ENCODE measurements around the gene ENPP3. TPM values are rescaled to one million over a fixed set of nuclear protein-coding genes. Genes with fewer than 3 reads are reported as not detected.

The ENPP3 gene
- total and polyA plus RNA-seq, 2 of the 13 experiments (the other 11 are each of a cell fraction or from before 2014, with no cell fraction given), result 40.0 to 75.4 TPM

DNA sequence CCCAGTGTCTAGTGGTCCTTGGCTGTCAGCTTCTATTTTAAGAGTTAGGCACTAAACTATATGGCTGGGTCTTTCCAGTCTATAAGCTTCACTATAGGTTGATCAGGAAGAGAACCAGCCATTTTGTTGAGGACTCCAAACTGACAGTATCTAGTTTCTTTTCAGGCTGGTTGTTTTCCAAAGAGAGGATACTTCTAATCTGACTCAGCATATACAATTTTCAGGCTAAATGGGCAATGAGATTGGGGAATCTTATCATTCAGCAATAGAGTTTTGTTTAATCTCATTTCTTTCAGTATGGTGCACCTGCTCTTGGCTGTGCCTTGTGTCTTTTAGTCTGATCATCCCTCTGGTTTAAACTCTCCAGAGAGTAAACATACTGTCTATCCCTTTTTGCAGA is 94.1 kb downstream of the ENPP3 start:
- H3K9me3 ChIP-seq (ENCODE audit: low read length), result peaks cover 7% of the 10 kb centered on the region
- in situ Hi-C loops (cut with HindIII; ENCODE audit: extremely low pct_ligation_motif_present, low pct_unique_long_range_greater_than_20kb) (no loop called here), intact Hi-C loops (cut with micrococcal nuclease; ENCODE audit: unreplicated experiment) (no loop called here)
- DNase-seq (ENCODE audit: low spot score), result no peak
- no peak for FAIRE-seq
- ATAC-seq, result no peak
- peaks cover 28% of the 10 kb centered on the region for H3K4me1 ChIP-seq (ENCODE audit: insufficient read depth, low read length)
- ChIA-PET CTCF (ENCODE audit: low intra/inter-chr PET ratio, low total read pairs) (no interaction called here), POLR2A (no interaction called here)
- H3K79me2 ChIP-seq (ENCODE audit: insufficient read depth, low read length), result no peaks in the 10 kb centered on the region
- no TSS peak for BruUV-seq (replicated peaks)
- no peak overlapping the region for H3K9ac ChIP-seq (ENCODE audit: insufficient read depth, low read depth, low read length)
- H3K36me3 ChIP-seq (replicated peaks in 1 of 2; ENCODE audit: control insufficient read depth in 1 of 2, insufficient read depth in 2 of 2, low read length in 2 of 2), result peaks cover 5 to 58% of the 10 kb centered on the region in 2 experiments
- no peaks in the 10 kb centered on the region for H3K27me3 ChIP-seq (ENCODE audit: control insufficient read depth in 1 of 2, insufficient read depth in 2 of 2, low read length in 2 of 2)
- H3K4me3 ChIP-seq (replicated peaks in 1 of 3; ENCODE audit: insufficient read depth in 1 of 3, low read depth in 2 of 3, low read length in 3 of 3), result no peak overlapping the region
- no peak overlapping the region for H2AFZ ChIP-seq (ENCODE audit: low read length)
- no peak overlapping the region for H3K4me2 ChIP-seq (ENCODE audit: low read depth, low read length)
- no peak overlapping the region for H3K27ac ChIP-seq (ENCODE audit: extremely low read length, insufficient read depth, low read length)
- H4K20me1 ChIP-seq (ENCODE audit: insufficient read depth, low read length), result no peaks in the 10 kb centered on the region
- TF ChIP-seq EZH2 (conservative IDR thresholded peaks at IDR 0.05; ENCODE audit: low read depth, low read length) (no peak), GATA4 (IDR thresholded peaks at IDR 0.05; ENCODE audit: borderline replicate concordance, low read depth) (no peak), MAFK (conservative IDR thresholded peaks at IDR 0.05 in 1 of 2, IDR thresholded peaks at IDR 0.05 in 1 of 2; ENCODE audit: low read length in 2 of 2) (peak; percentile 24 to 65; a peak in 3 of 4 replicates), TSC22D2 (CRISPR knock-in tag; IDR thresholded peaks at IDR 0.05; ENCODE audit: borderline replicate concordance) (no peak), ZGPAT (CRISPR knock-in tag; IDR thresholded peaks at IDR 0.05) (no peak)
- TF ChIP-seq, protein P1, sequence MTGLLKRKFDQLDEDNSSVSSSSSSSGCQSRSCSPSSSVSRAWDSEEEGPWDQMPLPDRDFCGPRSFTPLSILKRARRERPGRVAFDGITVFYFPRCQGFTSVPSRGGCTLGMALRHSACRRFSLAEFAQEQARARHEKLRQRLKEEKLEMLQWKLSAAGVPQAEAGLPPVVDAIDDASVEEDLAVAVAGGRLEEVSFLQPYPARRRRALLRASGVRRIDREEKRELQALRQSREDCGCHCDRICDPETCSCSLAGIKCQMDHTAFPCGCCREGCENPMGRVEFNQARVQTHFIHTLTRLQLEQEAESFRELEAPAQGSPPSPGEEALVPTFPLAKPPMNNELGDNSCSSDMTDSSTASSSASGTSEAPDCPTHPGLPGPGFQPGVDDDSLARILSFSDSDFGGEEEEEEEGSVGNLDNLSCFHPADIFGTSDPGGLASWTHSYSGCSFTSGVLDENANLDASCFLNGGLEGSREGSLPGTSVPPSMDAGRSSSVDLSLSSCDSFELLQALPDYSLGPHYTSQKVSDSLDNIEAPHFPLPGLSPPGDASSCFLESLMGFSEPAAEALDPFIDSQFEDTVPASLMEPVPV (CRISPR knock-in tag; IDR thresholded peaks at IDR 0.05), result no peak
- TF ChIP-seq, protein P2, sequence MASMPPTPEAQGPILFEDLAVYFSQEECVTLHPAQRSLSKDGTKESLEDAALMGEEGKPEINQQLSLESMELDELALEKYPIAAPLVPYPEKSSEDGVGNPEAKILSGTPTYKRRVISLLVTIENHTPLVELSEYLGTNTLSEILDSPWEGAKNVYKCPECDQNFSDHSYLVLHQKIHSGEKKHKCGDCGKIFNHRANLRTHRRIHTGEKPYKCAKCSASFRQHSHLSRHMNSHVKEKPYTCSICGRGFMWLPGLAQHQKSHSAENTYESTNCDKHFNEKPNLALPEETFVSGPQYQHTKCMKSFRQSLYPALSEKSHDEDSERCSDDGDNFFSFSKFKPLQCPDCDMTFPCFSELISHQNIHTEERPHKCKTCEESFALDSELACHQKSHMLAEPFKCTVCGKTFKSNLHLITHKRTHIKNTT (CRISPR knock-in tag; IDR thresholded peaks at IDR 0.05), result no peak
- TF ChIP-seq, protein P3, sequence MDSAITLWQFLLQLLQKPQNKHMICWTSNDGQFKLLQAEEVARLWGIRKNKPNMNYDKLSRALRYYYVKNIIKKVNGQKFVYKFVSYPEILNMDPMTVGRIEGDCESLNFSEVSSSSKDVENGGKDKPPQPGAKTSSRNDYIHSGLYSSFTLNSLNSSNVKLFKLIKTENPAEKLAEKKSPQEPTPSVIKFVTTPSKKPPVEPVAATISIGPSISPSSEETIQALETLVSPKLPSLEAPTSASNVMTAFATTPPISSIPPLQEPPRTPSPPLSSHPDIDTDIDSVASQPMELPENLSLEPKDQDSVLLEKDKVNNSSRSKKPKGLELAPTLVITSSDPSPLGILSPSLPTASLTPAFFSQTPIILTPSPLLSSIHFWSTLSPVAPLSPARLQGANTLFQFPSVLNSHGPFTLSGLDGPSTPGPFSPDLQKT (CRISPR knock-in tag; IDR thresholded peaks at IDR 0.05; ENCODE audit: borderline replicate concordance), result no peak
